ENCODE measurements around the gene GALNT14.

The GALNT14 gene

GRCh38 chr2:30966786-30967185, 171.5 kb downstream of the GALNT14 start:
- H3K27me3 ChIP-seq (ENCODE audit: control insufficient read depth, insufficient read depth, low read length), result no peaks in the 10 kb centered on the region

GRCh38 chr2:30965022-30965531, 173.2 kb downstream of the GALNT14 start:
- Histone ChIP-seq H3K9ac (no peak overlapping the region), H2AFZ (no peak overlapping the region), H3K4me1 (no peaks in the 10 kb centered on the region), H3K4me3 (ENCODE audit: low read depth, low read length) (no peak overlapping the region), H3K27ac (no peak overlapping the region), H3K4me2 (ENCODE audit: low read length) (no peak overlapping the region), H3K27me3 (ENCODE audit: control insufficient read depth, insufficient read depth, low read length) (no peaks in the 10 kb centered on the region), H3K9me3 (ENCODE audit: control insufficient read depth, low read length) (no peaks in the 10 kb centered on the region), H3K79me2 (no peaks in the 10 kb centered on the region), H3K36me3 (ENCODE audit: control insufficient read depth, insufficient read depth, low read length) (no peaks in the 10 kb centered on the region)
- TF ChIP-seq CTCF (IDR thresholded peaks at IDR 0.05), result no peak

More at GRCh38 chr2:30966786-30967185, 171.5 kb downstream of the GALNT14 start:
- Histone ChIP-seq H3K9ac (no peak overlapping the region), H3K4me2 (ENCODE audit: low read length) (no peak overlapping the region), H3K4me1 (no peaks in the 10 kb centered on the region), H3K79me2 (no peaks in the 10 kb centered on the region), H3K4me3 (ENCODE audit: low read depth, low read length) (no peak overlapping the region), H3K36me3 (ENCODE audit: control insufficient read depth, insufficient read depth, low read length) (no peaks in the 10 kb centered on the region), H3K27ac (no peak overlapping the region), H3K9me3 (ENCODE audit: control insufficient read depth, low read length) (no peaks in the 10 kb centered on the region), H2AFZ (no peak overlapping the region)
- no peak for TF ChIP-seq CTCF (IDR thresholded peaks at IDR 0.05)

- Histone ChIP-seq H3K4me2 (ENCODE audit: low read length) (no peak overlapping the region), H3K27ac (no peak overlapping the region), H3K9ac (no peak overlapping the region), H2AFZ (no peak overlapping the region), H3K27me3 (ENCODE audit: control insufficient read depth, insufficient read depth, low read length) (no peaks in the 10 kb centered on the region), H3K4me3 (ENCODE audit: low read depth, low read length) (no peak overlapping the region), H3K79me2 (no peaks in the 10 kb centered on the region), H3K36me3 (ENCODE audit: control insufficient read depth, insufficient read depth, low read length) (no peaks in the 10 kb centered on the region), H3K9me3 (ENCODE audit: control insufficient read depth, low read length) (no peaks in the 10 kb centered on the region), H3K4me1 (no peaks in the 10 kb centered on the region)
- no peak for TF ChIP-seq CTCF (IDR thresholded peaks at IDR 0.05)
These were observed 173.8 kb downstream of the GALNT14 start for GRCh38 chr2:30964334-30965005.

GRCh38 chr2:30963184-30963583, 175.1 kb downstream of the GALNT14 start:
- no peak for TF ChIP-seq CTCF (IDR thresholded peaks at IDR 0.05)
- Histone ChIP-seq H3K4me2 (ENCODE audit: low read length) (no peak overlapping the region), H3K4me3 (ENCODE audit: low read depth, low read length) (no peak overlapping the region), H3K36me3 (ENCODE audit: control insufficient read depth, insufficient read depth, low read length) (no peaks in the 10 kb centered on the region), H3K9ac (no peak overlapping the region), H3K27me3 (ENCODE audit: control insufficient read depth, insufficient read depth, low read length) (no peaks in the 10 kb centered on the region), H3K9me3 (ENCODE audit: control insufficient read depth, low read length) (no peaks in the 10 kb centered on the region), H2AFZ (no peak overlapping the region), H3K27ac (no peak overlapping the region), H3K79me2 (no peaks in the 10 kb centered on the region), H3K4me1 (no peaks in the 10 kb centered on the region)

GRCh38 chr2:30960213-30960612, 178.0 kb downstream of the GALNT14 start:
- Histone ChIP-seq H3K27ac (no peak overlapping the region), H3K4me3 (ENCODE audit: low read depth, low read length) (no peak overlapping the region), H2AFZ (no peak overlapping the region), H3K4me1 (no peaks in the 10 kb centered on the region), H3K27me3 (ENCODE audit: control insufficient read depth, insufficient read depth, low read length) (no peaks in the 10 kb centered on the region), H3K9me3 (ENCODE audit: control insufficient read depth, low read length) (no peaks in the 10 kb centered on the region), H3K79me2 (no peaks in the 10 kb centered on the region), H3K4me2 (ENCODE audit: low read length) (no peak overlapping the region), H3K9ac (no peak overlapping the region), H3K36me3 (ENCODE audit: control insufficient read depth, insufficient read depth, low read length) (no peaks in the 10 kb centered on the region)
- no peak for TF ChIP-seq CTCF (IDR thresholded peaks at IDR 0.05)

Measured in parathyroid adenoma (tissue), 2 donors.